Ovary (tissue), 3 donors: Measurements from ENCODE around the gene PVR.

Experiments used
- EP300 ChIP-seq: sonication (generic); formaldehyde crosslinking; IDR thresholded peaks from one replicate; pipeline ENCODE4 v1.6.1; 2017; ENCODE audit warnings: antibody characterized with exemption
- POLR2A ChIP-seq: fragments of 450-650 bp; IDR thresholded peaks from one replicate; pipeline ENCODE4 v1.6.1; 2017; ENCODE audit warnings: antibody characterized with exemption, mild to moderate bottlenecking, moderate library complexity
- TF ChIP-seq, protein P1 (sequence below), 3 donors: fragments of 450-650 bp in 2 of 3; fragments of 200-600 bp in 1 of 3; IDR thresholded peaks; one replicate each; pipeline versions ENCODE4 v1.5.1 to v1.8.0; 2016 to 2022; ENCODE audit warnings: antibody characterized with exemption in 3 of 3, mild to moderate bottlenecking in 1 of 3
- donor health status: DM: no; HTN: no; CAD: no.

DNA sequence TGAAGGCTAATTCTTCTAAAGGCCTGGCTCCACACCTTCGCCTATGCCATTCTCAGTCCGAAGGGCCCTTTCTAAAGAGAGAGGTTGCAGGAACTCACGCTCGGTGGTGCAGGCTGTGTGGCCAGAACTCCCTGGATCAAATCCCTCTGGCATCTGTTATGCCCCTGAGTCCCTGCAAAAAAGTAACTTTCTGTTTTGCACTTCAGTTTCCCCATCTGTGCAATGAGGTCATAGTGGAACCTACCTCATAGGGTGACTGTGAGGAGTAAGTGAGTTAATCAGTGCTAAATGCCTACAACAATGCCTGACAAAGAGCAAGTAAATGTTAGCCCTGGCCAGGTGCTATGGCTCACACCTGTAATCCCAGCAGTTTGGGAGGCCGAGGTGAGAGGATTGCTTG lies 23.0 kb upstream of the PVR start:
- TF ChIP-seq, protein P1, sequence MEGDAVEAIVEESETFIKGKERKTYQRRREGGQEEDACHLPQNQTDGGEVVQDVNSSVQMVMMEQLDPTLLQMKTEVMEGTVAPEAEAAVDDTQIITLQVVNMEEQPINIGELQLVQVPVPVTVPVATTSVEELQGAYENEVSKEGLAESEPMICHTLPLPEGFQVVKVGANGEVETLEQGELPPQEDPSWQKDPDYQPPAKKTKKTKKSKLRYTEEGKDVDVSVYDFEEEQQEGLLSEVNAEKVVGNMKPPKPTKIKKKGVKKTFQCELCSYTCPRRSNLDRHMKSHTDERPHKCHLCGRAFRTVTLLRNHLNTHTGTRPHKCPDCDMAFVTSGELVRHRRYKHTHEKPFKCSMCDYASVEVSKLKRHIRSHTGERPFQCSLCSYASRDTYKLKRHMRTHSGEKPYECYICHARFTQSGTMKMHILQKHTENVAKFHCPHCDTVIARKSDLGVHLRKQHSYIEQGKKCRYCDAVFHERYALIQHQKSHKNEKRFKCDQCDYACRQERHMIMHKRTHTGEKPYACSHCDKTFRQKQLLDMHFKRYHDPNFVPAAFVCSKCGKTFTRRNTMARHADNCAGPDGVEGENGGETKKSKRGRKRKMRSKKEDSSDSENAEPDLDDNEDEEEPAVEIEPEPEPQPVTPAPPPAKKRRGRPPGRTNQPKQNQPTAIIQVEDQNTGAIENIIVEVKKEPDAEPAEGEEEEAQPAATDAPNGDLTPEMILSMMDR (IDR thresholded peaks at IDR 0.05): no peak
- TF ChIP-seq POLR2A (no peak), EP300 (no peak)
